OCI-LY7 (cell line): ENCODE measurements around the gene CDC42BPG. TPM values are rescaled to one million over a fixed set of nuclear protein-coding genes. Genes with fewer than 3 reads are reported as not detected.
A peak's percentile ranks its signal among the peaks of the same experiment; 100 is the strongest.

Experiments
- BruUV-seq: library from RNA; stranded (reverse); fragments of 400-500 nt; replicated peaks from 2 replicates; lab custom pipeline; 2021; lab: Mats Ljungman, UMichigan
- CTCF ChIA-PET: fragments of 300-600 bp; sonication (Branson Sonifier 250); formaldehyde crosslinking; loops from one replicate; lab custom pipeline; 2022; ENCODE audit warnings: antibody characterized with exemption; ENCODE audit not compliant: unreplicated experiment; lab: Charles Lee
- POLR2A ChIA-PET: fragments of 300-600 bp; sonication (Branson Sonifier 250); formaldehyde crosslinking; loops from one replicate; lab custom pipeline; 2022; ENCODE audit warnings: antibody characterized with exemption; lab: Charles Lee
- DNase-seq: peaks from one replicate; pipeline ENCODE4 v3.0.0-alpha.2; 2015; ENCODE audit warnings: low spot score
- H2AFZ ChIP-seq: fragments of 200-600 bp; sonication (generic), shearing (Covaris generic); 2 replicates; pipeline ENCODE4 v1.6.1; 2014; ENCODE audit warnings: mild to moderate bottlenecking, antibody characterized with exemption, low read length, moderate library complexity
- H3K27ac ChIP-seq: fragments of 200-600 bp; sonication (generic); 2 replicates; pipeline ENCODE4 v1.5.1; 2014; ENCODE audit warnings: mixed run types, low read depth, mild to moderate bottlenecking, moderate library complexity, low read length, inconsistent platforms; ENCODE audit not compliant: poor library complexity, severe bottlenecking
- H3K36me3 ChIP-seq: fragments of 200-600 bp; sonication (generic); 2 replicates; pipeline ENCODE4 v1.6.1; 2014; ENCODE audit warnings: mild to moderate bottlenecking, antibody characterized with exemption, low read length, moderate library complexity, mixed read lengths; ENCODE audit not compliant: insufficient read depth
- H3K4me1 ChIP-seq: fragments of 200-600 bp; sonication (generic); 2 replicates; pipeline ENCODE4 v1.5.1; 2014; ENCODE audit warnings: mild to moderate bottlenecking, low read length; ENCODE audit not compliant: insufficient read depth, poor library complexity, severe bottlenecking
- H3K4me2 ChIP-seq: fragments of 200-600 bp; sonication (generic); 2 replicates; pipeline ENCODE4 v1.6.1; 2014; ENCODE audit warnings: mild to moderate bottlenecking, low read length
- H3K4me3 ChIP-seq: fragments of 200-600 bp; sonication (generic); 2 replicates; pipeline ENCODE4 v1.5.1; 2014; ENCODE audit warnings: mild to moderate bottlenecking, low read depth, low read length; ENCODE audit not compliant: poor library complexity, severe bottlenecking
- H3K79me2 ChIP-seq: fragments of 200-600 bp; sonication (generic); 2 replicates; pipeline ENCODE4 v1.6.1; 2016; ENCODE audit warnings: low read depth, mild to moderate bottlenecking, low read length, moderate library complexity, mixed read lengths; ENCODE audit not compliant: insufficient read depth
- H3K9me2 ChIP-seq: fragments of 200-600 bp; sonication (generic); 2 replicates; pipeline ENCODE4 v1.6.1; 2016; ENCODE audit warnings: mild to moderate bottlenecking, low read length, mixed read lengths; ENCODE audit not compliant: insufficient read depth
- H3K9me3 ChIP-seq: fragments of 200-600 bp; sonication (generic); 2 replicates; pipeline ENCODE4 v1.6.1; 2014; ENCODE audit warnings: mild to moderate bottlenecking, mixed run types, low read length, mixed read lengths
- H4K20me1 ChIP-seq: fragments of 200-600 bp; sonication (generic); 2 replicates; pipeline ENCODE4 v1.6.1; 2014; ENCODE audit warnings: mild to moderate bottlenecking, antibody characterized with exemption, low read length, moderate library complexity, mixed read lengths; ENCODE audit not compliant: insufficient read depth
- EZH2phosphoT487 ChIP-seq: fragments of 200-600 bp; sonication (generic); IDR thresholded peaks from 2 replicates; pipeline ENCODE4 v1.6.1; 2018; ENCODE audit warnings: low read depth, borderline replicate concordance, mild to moderate bottlenecking, mixed run types, antibody characterized with exemption, low read length, moderate library complexity, mixed read lengths
- intact Hi-C: fragments of 100-400 bp; cut with micrococcal nuclease; formaldehyde crosslinking; loops from one replicate; pipeline ENCODE4 v1.10.0; 2022; ENCODE audit not compliant: unreplicated experiment
- total RNA-seq, 2 experiments: library from RNA; depleted of rRNA in 1 of 2; stranded (reverse); fragments of >200 nt in 1 of 2; shearing (Covaris generic) in 1 of 2; gene quantifications; 2 replicates each; pipeline ENCODE4 v1.2.3, GENCODE V29; 2014 to 2022
- TF ChIP-seq, protein P1 (sequence below): fragments of 200-600 bp; sonication (generic); conservative IDR thresholded peaks from 2 replicates; pipeline ENCODE4 v1.5.1; 2014; ENCODE audit warnings: mild to moderate bottlenecking, antibody characterized with exemption, low read length, moderate library complexity, mixed read lengths

Gene CDC42BPG
- total RNA-seq, 2 experiments from 2014 or later: 3.5 to 4.9 TPM

DNA sequence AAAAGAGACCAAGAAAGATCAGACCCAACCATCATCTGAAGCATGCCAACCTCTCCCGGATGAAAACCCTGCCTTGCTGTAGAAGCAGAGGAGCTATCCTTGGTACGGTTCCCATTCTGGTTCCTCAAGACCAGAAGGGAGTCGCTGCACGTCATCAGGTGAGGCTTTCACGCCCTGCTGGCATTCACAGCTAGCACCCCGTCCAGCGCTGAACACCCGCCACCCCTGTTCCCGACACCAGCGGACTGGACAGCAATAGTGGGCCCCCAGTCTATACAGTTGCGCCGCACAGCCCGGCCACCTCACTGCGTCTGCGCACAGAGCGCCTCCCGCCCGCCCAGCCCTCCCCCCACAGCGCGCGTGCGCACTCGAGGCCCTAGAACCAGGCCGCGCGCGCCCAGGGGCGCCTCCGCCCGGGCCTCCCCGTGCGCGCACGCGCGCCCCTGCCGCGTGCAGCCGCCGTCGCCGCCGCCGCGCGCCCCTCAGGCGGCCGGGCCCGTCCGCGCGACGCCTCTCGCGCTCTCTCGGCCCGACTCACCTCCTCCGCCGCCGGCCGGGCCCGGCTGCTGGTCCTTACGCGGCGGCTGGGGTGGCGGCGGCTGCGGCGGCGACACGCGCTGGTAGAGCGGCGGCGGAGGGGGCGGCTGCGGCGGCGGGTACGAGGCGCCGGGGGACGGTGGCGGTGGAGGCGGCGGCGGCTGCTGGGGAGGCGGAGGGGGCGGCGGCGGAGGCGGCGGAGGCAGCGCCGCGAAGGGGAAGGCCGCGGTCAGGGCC lies 66.8 kb downstream of the CDC42BPG start:
- intact Hi-C loops: loop anchor here (1.0 to 10.0 kb wide), 4 partner anchors 25 to 337 kb away; partner anchors contain the start of genes MAP4K2, TM7SF2 and ZNHIT2
- peak overlapping the region; percentile 91 for H3K27ac ChIP-seq
- H3K4me1 ChIP-seq: peaks cover 70% of the 10 kb centered on the region
- H2AFZ ChIP-seq: no peak overlapping the region
- peak; percentile 92 for DNase-seq
- H4K20me1 ChIP-seq: peaks cover 45% of the 10 kb centered on the region
- ChIA-PET POLR2A (interaction anchor here (0.5 to 2.2 kb wide), 2 partner anchors 14 to 315 kb away, joined by 8 to 9 read pairs; no protein-coding TSS in a partner anchor), CTCF (no interaction called here)
- H3K36me3 ChIP-seq: peaks cover 49% of the 10 kb centered on the region
- peak overlapping the region; percentile 99 for H3K4me3 ChIP-seq
- TF ChIP-seq, protein P1, sequence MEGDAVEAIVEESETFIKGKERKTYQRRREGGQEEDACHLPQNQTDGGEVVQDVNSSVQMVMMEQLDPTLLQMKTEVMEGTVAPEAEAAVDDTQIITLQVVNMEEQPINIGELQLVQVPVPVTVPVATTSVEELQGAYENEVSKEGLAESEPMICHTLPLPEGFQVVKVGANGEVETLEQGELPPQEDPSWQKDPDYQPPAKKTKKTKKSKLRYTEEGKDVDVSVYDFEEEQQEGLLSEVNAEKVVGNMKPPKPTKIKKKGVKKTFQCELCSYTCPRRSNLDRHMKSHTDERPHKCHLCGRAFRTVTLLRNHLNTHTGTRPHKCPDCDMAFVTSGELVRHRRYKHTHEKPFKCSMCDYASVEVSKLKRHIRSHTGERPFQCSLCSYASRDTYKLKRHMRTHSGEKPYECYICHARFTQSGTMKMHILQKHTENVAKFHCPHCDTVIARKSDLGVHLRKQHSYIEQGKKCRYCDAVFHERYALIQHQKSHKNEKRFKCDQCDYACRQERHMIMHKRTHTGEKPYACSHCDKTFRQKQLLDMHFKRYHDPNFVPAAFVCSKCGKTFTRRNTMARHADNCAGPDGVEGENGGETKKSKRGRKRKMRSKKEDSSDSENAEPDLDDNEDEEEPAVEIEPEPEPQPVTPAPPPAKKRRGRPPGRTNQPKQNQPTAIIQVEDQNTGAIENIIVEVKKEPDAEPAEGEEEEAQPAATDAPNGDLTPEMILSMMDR: no peak
- TF ChIP-seq EZH2phosphoT487: no peak
- peak overlapping the region; percentile 87 for H3K4me2 ChIP-seq
- H3K9me2 ChIP-seq: no peaks in the 10 kb centered on the region
- no TSS peak for BruUV-seq
- no peaks in the 10 kb centered on the region for H3K9me3 ChIP-seq
- H3K79me2 ChIP-seq: peaks cover 58% of the 10 kb centered on the region

DNA sequence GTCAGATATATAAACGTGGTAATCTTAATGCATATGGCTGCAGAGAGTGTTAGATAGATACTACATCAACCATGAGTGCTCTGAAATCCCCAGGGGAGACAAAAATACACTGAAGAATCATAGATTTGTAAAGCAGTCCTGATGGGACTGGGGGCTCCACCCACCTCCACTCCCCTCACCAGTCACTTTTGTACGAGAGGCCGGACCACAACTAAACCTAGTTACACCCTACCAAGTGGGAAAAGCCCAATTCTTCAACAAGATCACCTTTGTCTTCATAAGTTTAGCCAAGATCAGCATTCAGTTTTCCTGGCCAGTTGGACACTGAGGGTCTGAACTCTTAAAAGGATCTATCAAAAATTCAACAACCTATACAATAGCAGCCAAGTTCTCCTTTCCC lies 67.6 kb downstream of the CDC42BPG start:
- H3K9me3 ChIP-seq: no peaks in the 10 kb centered on the region
- peaks cover 66% of the 10 kb centered on the region for H3K79me2 ChIP-seq
- no peak overlapping the region for H2AFZ ChIP-seq
- H3K27ac ChIP-seq: no peak overlapping the region
- peaks cover 70% of the 10 kb centered on the region for H3K4me1 ChIP-seq
- peak overlapping the region; percentile 99 for H3K4me3 ChIP-seq
- no peaks in the 10 kb centered on the region for H3K9me2 ChIP-seq
- TF ChIP-seq EZH2phosphoT487: no peak
- TF ChIP-seq, protein P1: no peak
- intact Hi-C loops: loop anchor here (10.0 kb wide), 1 partner anchor 338 kb away; the partner anchor contains the start of genes TM7SF2 and ZNHIT2
- peaks cover 57% of the 10 kb centered on the region for H3K36me3 ChIP-seq
- DNase-seq: no peak
- H4K20me1 ChIP-seq: peaks cover 53% of the 10 kb centered on the region
- peak overlapping the region; percentile 87 for H3K4me2 ChIP-seq
- CTCF ChIA-PET: no interaction called here
- POLR2A ChIA-PET: no interaction called here
- no TSS peak for BruUV-seq

DNA sequence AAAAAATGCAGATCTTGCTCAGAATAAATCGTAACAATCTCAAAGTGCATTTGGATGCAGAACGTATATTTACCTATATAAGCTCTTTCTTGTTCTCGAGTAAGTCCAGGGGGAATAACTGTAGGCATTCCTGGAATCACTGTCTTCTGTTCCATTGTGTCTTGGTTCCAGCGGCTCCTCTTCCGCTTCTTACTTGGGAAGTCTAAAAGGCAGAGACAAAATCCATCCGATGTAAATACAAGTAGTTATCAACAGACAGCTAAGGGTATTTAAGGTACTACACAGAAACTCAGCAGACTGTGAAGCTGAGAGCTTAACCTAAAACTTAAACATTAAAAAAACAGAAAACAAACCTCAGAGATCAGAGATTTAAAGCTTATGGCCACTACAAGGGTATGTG lies 68.0 kb downstream of the CDC42BPG start:
- Histone ChIP-seq H3K36me3 (peaks cover 62% of the 10 kb centered on the region), H3K79me2 (peaks cover 70% of the 10 kb centered on the region), H3K9me2 (no peaks in the 10 kb centered on the region), H3K27ac (no peak overlapping the region), H3K4me1 (peaks cover 72% of the 10 kb centered on the region), H3K4me3 (peak overlapping the region; percentile 99), H2AFZ (no peak overlapping the region), H4K20me1 (peaks cover 57% of the 10 kb centered on the region), H3K9me3 (no peaks in the 10 kb centered on the region), H3K4me2 (peak overlapping the region; percentile 87)
- no peak for DNase-seq
- BruUV-seq: no TSS peak
- POLR2A ChIA-PET: interaction anchor here (0.9 kb wide), 1 partner anchor 298 kb away, joined by 3 read pairs; no protein-coding TSS in a partner anchor
- intact Hi-C loops: loop anchor here (10.0 kb wide), 1 partner anchor 338 kb away; the partner anchor contains the start of genes TM7SF2 and ZNHIT2
- CTCF ChIA-PET: no interaction called here
- TF ChIP-seq, protein P1: no peak
- no peak for TF ChIP-seq EZH2phosphoT487
